ENCODE measurements around the gene DNMT3A.

The DNMT3A gene

GRCh38 chr2:25315316-25315680 lies 26.4 kb downstream of the DNMT3A start:
- TF ChIP-seq POLR2AphosphoS5 (IDR thresholded peaks at IDR 0.05; ENCODE audit: low read depth, low read length) (no peak), FOXP2 (optimal IDR thresholded peaks at IDR 0.05; ENCODE audit: borderline replicate concordance, extremely low read depth, extremely low read length, insufficient read depth) (no peak)

GRCh38 chr2:25314514-25315315 lies 27.0 kb downstream of the DNMT3A start:
- TF ChIP-seq FOXP2 (optimal IDR thresholded peaks at IDR 0.05; ENCODE audit: borderline replicate concordance, extremely low read depth, extremely low read length, insufficient read depth) (peak; percentile 56), SIN3A (IDR thresholded peaks at IDR 0.05; ENCODE audit: borderline replicate concordance, insufficient read depth, low read length) (no peak), REST (IDR thresholded peaks at IDR 0.05; ENCODE audit: insufficient read depth in 1 of 2, low read depth in 2 of 2, low read length in 2 of 2) (no peak), POLR2AphosphoS5 (IDR thresholded peaks at IDR 0.05; ENCODE audit: low read depth, low read length) (0 out of 2 replicates have a peak, but pooled peaks have one; percentile 34), TAF1 (IDR thresholded peaks at IDR 0.05; ENCODE audit: borderline replicate concordance, insufficient read depth, low read length) (peak; percentile 18; the same call in 1 of the 2 replicates)

- no peak for TF ChIP-seq SIN3A (IDR thresholded peaks at IDR 0.05; ENCODE audit: borderline replicate concordance, insufficient read depth, low read length)
Observed at GRCh38 chr2:25313711-25314513, 27.8 kb downstream of the DNMT3A start.

GRCh38 chr2:25312958-25313710 lies 28.6 kb downstream of the DNMT3A start:
- TF ChIP-seq REST (IDR thresholded peaks at IDR 0.05; ENCODE audit: insufficient read depth in 1 of 2, low read depth in 2 of 2, low read length in 2 of 2) (no peak), POLR2AphosphoS5 (IDR thresholded peaks at IDR 0.05; ENCODE audit: low read depth, low read length) (no peak), FOXP2 (optimal IDR thresholded peaks at IDR 0.05; ENCODE audit: borderline replicate concordance, extremely low read depth, extremely low read length, insufficient read depth) (no peak), SIN3A (IDR thresholded peaks at IDR 0.05; ENCODE audit: borderline replicate concordance, insufficient read depth, low read length) (no peak), TAF1 (IDR thresholded peaks at IDR 0.05; ENCODE audit: borderline replicate concordance, insufficient read depth, low read length) (no peak)

- TF ChIP-seq POLR2AphosphoS5 (IDR thresholded peaks at IDR 0.05; ENCODE audit: low read depth, low read length) (no peak), FOXP2 (optimal IDR thresholded peaks at IDR 0.05; ENCODE audit: borderline replicate concordance, extremely low read depth, extremely low read length, insufficient read depth) (no peak), REST (IDR thresholded peaks at IDR 0.05; ENCODE audit: insufficient read depth in 1 of 2, low read depth in 2 of 2, low read length in 2 of 2) (no peak), SIN3A (IDR thresholded peaks at IDR 0.05; ENCODE audit: borderline replicate concordance, insufficient read depth, low read length) (no peak), TAF1 (IDR thresholded peaks at IDR 0.05; ENCODE audit: borderline replicate concordance, insufficient read depth, low read length) (no peak)
Observed at GRCh38 chr2:25311865-25312575, 29.7 kb downstream of the DNMT3A start.
